Stimulated activated CD4-positive, alpha-beta T cell treated with anti-CD3 and anti-CD28 coated beads, Interleukin-12 subunit alpha, Interleukin-12 subunit beta, amount 100 ng/mL, for 4 hours (primary cell): ENCODE measurements around the gene ASS1.
"Not testable (repeated sequence)": the region's sequence is repeated elsewhere in the genome, so short reads cannot be mapped to it uniquely, and the experiment has no call there.

ENCODE experiments used
- DNase-seq: peaks from one replicate; pipeline ENCODE4 v3.0.0-alpha.2; 2020

The ASS1 gene

DNA sequence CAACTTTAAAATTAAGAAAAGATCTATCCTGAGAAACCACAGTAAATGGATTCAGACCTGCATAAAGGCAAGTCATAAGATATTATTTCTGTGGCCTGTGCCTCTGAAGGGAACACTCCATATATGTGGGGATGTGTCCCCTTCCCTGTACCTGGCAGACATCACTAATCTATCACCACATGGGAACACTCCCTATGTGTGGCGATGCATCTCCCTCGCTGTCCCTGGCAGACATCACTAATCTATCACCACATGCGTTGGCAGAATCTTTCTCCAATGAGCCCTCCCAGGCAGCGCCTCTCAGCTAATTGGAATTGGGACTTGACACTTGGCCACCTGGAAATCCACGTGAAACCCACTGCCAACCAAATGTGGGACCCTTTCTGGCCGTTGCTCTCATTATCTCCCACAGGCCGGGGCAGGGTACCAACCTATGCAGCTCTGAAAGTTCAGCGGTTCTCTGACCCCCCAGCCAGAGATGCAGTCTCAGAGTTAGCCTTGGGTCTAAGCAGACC is 25.2 kb upstream of the ASS1 start:
- DNase-seq: no peak

DNA sequence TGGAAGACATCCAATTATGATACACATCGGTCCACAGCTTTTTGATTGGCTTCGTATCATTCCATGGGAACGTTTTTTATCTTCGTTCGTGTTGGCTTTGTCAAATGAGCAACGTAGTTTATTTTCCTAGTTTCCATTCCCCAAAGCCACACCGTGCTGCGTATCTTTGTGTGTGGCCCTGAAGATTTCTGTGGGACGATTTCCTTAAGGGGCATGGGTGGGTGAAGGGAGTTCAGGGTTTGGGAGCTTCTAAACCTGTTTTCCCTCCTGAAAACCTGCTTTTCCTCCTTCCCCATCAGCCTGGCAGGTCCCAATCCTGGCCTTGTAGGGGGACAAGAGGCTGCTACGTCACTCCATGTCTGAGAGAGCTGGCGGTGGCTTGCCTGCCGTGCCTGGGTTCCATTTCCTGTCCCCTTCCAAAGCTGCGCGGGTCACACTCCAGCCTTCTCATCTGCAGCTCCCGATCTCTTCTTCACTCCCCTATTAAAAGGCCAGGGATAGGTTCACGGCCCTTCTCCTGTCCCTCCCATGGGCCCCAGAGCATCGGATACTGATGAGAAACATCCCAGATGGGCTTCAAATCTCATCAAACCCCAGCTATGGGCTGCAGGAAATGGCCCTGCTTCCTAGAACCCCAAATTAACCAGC is 23.5 kb upstream of the ASS1 start:
- DNase-seq: no peak

DNA sequence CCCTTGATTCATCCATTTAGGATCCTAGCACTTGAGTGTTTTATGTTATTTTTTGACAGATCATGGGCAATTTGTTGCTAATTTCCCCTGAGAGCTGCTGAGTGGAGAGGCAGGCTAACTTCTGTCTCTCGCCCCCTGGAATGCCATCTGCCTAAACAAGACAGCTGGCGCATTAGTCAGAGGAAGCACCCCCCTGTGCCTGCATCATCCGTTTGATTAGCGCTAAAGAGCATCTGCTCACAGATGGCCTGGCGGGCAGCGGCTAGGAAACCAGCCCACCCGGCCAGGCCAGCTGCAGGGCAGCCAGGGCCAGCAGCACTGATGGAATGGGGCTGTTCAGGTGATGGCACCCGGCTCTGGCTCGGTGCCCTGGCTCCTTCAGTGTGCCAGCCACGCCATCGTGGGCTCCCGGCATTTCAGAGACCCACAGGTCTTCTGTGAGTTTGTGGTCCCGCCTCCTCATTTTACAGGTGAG is 22.9 kb upstream of the ASS1 start:
- DNase-seq: no peak

GRCh38 chr9:130422546-130422945 is 22.2 kb upstream of the ASS1 start:
- no peak for DNase-seq

GRCh38 chr9:130423272-130423671 is 21.5 kb upstream of the ASS1 start:
- no peak for DNase-seq

GRCh38 chr9:130424595-130425454 is 19.9 kb upstream of the ASS1 start:
- no peak for DNase-seq

DNA sequence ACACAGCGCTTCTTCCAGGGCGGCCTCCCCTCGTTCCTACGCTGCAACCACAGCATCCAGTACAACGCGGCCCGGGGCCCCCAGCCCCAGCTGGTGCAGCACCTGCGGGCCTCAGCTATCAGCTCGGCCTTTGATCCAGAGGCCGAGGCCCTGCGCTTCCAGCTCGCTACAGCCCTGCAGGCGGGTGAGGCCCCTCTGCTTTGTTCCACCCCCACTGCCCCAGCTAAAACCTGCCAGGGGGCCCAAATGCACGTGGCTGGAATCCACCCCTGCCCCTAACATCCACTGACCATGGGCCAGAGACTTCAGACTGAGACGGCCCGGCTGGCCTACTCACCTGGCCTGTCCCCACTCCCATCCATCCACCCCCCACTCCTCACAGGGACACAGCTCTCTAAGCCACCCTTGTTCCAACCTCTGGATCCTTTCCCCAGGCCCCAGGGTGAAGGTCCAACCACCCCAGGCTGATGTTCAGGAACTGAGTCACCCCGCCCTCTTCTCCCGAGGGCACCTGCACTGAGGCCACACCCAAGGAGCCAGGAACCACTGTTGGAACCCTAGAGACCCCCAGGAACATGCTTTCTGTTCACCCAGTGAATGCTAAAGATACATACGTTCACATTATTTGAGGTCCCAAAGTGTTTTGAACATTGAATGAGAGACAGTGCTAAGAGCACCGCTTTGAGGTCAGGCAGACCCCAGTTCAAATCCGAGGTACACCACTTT is 18.9 kb upstream of the ASS1 start:
- DNase-seq: no peak

DNA sequence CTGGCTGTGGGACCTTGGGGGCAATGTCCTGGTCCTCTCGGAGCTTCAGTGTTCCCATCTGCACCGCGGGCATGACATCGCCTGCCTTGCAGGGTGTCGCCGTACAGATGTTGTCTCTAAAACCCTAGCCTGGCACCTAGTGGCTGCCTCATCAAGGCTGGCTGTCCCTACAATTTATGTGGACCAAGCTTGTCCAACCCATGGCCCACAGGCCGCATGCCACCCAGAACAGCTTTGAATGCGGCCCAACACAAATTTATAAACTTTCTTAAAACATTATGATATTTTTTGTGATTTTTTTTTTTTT is 18.3 kb upstream of the ASS1 start:
- no peak for DNase-seq

GRCh38 chr9:130426883-130427282 is 17.9 kb upstream of the ASS1 start:
- DNase-seq: no peak

DNA sequence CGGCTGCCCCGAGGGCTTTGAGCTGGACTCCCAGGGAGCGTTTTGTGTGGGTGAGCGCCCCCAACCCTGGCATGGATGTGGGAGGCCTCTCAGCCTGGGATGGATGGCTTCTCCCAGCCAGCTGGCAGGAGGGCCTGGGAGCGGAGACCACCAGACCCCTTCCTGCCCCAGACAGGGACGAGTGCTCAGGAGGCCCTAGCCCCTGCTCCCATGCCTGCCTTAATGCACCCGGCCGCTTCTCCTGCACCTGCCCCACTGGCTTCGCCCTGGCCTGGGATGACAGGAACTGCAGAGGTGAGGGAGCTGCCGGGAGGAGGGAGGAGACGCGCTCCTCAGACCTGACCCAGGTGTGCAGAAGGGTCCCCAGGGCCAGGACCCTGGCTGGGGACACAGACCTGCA is 17.4 kb upstream of the ASS1 start:
- DNase-seq: no peak

GRCh38 chr9:130428086-130428665 is 16.6 kb upstream of the ASS1 start:
- no peak for DNase-seq

DNA sequence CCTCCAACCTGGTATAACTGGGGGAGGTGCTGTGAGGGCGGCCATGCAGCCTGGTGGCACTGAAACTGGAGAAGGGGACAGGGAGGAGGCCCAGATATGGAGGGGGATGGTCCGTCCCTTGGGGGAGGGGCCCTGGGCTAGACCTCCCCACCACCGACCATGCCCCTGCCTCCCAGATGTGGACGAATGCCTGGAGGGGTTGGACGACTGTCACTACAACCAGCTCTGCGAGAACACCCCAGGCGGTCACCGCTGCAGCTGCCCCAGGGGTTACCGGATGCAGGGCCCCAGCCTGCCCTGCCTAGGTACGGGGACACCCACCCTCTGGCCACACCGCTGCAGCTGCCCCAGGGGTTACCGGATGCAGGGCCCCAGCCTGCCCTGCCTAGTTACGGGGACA is 15.4 kb upstream of the ASS1 start:
- DNase-seq: no peak

GRCh38 chr9:130429831-130430230 is 14.9 kb upstream of the ASS1 start:
- no peak for DNase-seq

DNA sequence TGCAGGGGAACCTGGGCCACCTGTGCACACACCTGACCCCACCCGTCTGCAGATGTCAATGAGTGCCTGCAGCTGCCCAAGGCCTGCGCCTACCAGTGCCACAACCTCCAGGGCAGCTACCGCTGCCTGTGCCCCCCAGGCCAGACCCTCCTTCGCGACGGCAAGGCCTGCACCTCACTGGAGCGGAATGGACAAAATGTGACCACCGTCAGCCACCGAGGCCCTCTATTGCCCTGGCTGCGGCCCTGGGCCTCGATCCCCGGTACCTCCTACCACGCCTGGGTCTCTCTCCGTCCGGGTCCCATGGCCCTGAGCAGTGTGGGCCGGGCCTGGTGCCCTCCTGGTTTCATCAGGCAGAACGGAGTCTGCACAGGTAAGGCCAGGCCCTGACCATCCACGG is 14.5 kb upstream of the ASS1 start:
- DNase-seq: no peak

- no peak for DNase-seq
These were observed 13.8 kb upstream of the ASS1 start for GRCh38 chr9:130430734-130431535.

- DNase-seq: no peak
These were observed 13.0 kb upstream of the ASS1 start for GRCh38 chr9:130431536-130432303.

DNA sequence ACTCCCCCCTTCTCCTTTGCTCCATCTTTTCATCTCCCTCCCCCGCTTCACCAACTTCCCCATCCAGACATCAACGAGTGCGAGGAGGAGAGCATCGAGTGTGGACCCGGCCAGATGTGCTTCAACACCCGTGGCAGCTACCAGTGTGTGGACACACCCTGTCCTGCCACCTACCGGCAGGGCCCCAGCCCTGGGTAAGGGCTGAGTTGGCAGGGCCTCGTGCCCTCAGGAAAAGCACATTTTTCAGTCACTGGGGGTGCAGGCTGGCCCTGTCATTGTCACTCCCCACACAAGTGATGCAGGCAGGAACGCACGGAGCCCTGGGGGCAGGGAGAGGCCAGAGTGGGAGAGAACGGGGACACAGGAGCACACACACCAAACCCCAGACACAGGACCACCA is 12.4 kb upstream of the ASS1 start:
- no peak for DNase-seq

DNA sequence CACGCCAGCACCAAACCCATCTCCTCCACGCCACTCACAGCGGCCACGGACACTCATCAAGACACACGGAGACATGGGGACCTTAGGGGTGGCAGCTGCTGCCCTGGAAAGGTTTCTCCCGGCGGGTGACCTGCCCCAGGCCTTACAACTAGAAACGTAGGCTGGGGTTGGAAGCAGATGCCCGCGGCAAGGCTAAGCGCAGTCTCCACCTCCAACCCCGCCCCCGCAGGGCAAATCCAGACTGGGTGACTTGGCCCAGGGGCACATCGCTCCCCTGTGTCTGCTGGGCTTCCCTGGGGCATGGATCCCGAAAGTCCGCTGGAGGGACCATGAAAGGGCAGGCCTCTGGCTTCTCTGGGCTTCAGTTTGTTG is 12.0 kb upstream of the ASS1 start:
- no peak for DNase-seq

- DNase-seq: peak; percentile 27
These were observed 11.4 kb upstream of the ASS1 start for GRCh38 chr9:130433168-130433946.

- DNase-seq: no peak
These were observed 10.9 kb upstream of the ASS1 start for GRCh38 chr9:130433947-130434262.

GRCh38 chr9:130434656-130435055 is 10.1 kb upstream of the ASS1 start:
- DNase-seq: not testable (repeated sequence)
